ENCODE measurements around the gene MYBPC1.
"Not testable (repeated sequence)": the region's sequence is repeated elsewhere in the genome, so short reads cannot be mapped to it uniquely, and the experiment has no call there.

MYBPC1 gene

DNA sequence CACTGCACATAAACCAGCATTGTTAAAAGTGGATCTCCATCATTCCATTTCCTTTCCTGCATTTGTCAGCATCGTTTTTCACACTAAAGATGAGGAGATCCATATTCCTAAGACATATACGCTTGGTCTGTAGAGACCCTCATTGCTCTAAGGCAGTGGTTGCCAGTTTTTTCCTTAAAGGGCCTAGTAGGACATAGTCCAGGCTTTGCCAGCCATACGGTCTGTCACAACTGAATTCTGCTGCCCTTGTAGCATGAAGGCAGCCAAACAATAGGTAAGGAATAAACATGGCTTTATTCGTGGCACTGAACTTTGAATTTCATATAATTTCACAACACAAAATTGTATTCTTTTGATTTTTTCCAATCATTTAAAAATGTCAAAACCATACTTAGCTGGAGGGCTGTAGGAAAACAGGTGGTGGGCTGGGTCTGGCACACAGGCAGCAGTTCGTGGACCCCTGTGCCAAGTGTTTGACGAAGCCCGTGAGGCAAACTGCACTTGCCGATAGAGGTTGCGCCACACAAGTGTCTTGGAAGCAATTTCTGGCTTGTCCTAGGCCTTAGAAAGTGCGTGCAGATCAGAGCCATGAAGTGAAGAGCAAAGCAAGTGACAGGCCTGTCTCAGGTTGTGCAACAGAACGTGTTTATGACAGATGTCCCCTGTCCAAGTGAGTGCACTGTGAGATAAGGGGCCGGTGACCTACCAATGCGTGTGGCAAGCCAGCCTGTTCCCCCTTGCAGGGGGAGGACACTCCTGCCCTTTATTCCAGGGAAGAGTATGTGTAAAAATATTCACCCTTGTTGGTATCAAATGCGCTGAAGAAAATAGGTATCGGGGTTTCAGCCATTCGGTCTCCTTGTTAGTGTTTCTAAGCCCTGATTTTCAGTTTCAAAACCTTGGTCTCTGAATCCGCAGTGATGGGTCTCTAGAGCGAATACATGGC is 101.8 kb downstream of the MYBPC1 start:
- peak; percentile 34 for DNase-seq (ENCODE audit: low spot score)

DNA sequence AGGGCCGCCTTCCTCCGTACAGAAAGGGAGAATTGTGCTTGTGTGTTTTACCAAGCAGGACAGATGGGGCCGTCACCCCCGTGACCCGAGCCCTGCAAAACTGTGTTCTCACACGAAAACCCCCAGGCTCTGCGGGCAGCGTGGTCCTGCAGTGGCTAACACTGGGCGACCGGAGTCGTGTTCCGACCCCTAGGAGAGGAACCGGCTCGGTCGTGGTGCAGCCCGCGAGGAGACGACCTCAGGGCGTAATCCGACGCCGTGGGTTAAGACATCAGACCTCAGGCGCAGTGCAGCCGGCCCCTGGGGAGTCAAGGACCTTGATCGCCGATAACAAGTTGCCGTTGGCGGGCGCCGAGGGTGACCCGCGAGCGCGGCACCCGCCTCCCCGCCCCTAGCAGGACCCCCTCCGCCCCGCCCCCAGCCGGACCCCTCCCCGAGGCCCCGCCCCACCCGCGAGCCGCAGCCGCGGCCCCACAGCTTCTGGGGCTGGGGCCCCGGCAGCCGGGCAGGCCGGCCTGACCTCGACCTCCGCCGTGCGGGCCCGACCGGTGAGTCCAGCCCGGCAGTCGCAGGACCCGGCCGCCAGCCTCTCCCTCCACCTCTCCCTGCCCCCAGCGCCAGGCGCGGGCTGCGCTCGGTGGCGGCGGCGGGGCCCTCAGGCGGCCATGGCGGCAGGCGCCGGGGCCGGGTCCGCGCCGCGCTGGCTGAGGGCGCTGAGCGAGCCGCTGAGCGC is 102.6 kb downstream of the MYBPC1 start, which contains the start of gene CHPT1:
Gene CHPT1, plus strand, starts transcription at position 444 of the 733 bp plus-strand sequence. Its CDS starts 222 bp downstream, at position 666.
- peak; percentile 80 for DNase-seq (ENCODE audit: low spot score)

DNA sequence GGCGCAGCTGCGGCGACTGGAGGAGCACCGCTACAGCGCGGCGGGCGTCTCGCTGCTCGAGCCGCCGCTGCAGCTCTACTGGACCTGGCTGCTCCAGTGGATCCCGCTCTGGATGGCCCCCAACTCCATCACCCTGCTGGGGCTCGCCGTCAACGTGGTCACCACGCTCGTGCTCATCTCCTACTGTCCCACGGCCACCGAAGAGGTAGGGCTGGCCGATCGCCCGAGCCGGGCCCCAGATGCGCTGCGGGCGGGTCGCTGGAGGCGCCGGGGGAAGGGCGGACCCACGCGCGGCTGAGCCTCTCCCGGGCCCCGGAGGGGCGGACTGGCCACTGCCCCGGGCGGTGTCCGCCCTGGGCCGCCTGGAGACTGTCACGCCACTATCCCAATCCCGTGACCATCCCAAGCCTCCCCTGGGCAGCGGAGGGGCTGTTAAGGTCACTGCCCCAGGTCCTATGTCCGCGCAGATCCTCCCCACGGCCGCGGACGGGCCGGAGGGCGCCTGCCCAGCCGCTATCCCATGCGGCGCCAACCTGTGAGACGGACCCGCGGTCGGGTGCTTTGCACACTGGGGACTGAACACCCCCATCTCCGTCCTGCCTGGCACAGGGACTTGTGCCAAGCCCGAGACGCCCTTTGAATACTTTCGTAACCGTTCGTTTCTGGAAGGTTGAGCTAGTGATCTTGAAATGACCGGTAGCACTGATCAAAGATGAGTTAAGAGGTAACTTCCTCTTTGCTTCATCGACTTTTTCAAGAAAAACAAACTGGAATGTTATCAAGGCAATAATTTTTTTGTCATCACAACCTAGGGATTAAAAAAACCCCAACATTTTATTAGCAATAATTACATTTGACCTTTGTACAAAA is 103.4 kb downstream of the MYBPC1 start:
- DNase-seq (ENCODE audit: low spot score): peak; percentile 84

DNA sequence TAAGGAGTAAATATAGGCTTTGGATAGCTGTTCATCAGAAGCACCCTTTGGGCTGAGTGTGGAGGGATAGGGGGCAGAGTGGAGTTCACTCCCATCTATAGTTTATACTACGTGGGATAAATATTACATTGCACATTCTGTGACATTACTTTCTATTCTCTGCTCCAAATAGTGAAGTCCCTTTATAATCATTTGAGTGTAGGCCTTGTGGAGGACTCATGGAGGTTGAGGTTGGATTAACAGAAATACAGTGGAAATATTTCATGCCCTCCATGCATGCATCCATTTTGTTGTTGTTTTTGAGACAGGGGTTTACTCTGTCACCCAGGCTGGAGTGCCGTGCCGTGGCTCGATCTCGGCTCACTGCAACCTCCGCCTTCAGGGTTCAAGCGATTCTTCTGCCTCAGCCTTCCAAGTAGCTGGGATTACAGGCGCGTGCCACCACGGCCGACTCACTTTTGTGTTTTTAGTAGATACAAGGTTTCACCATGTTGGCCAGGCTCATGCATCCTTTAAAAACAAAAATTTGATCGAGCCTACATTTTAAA is 104.1 kb downstream of the MYBPC1 start:
- peak; percentile 26 for DNase-seq (ENCODE audit: low spot score)

DNA sequence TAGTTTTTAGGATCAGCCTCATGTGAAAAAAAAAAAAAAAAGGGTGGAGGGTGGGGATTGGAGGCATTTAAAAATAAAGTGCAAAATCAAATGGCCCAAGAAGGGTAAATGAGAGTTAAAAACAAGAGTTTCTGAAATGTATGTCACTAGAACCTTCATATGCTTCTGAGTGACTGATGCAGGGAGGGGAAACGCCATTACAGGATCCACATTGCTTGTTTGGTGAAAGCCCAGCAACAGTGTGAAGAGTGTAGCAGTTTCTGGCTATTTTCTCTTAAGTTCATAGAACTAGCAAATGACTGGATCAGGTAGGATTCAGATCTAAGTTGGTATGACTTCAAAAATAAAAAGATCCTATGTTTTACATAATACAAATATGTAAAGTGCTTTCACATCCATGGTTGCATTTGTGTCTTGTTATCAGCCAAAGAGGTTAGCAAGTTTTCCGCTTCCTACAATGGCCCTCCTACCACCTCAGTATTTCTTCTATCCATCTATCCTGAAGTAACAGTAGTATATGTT is 105.6 kb downstream of the MYBPC1 start:
- no peak for DNase-seq (ENCODE audit: low spot score)

DNA sequence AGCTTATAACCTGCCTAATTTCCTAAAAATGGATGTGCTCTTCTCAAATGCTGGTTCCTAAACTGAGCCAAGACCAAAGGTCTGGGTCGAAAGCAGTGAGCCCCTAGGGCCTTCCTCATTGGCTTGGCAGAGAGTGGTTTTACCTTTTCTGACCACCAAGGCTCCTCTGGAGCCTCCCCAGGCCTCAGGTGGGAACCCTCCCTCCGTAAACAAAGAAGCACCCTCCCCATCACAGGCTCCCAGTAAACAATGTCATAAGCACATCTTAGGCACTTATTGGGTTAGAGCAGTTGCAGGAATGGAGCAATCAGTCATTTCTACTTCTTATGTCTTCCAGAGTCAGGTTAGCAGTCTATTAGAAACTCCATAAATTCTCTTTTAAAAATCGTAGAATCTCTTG is 108.7 kb downstream of the MYBPC1 start:
- no peak for DNase-seq (ENCODE audit: low spot score)

DNA sequence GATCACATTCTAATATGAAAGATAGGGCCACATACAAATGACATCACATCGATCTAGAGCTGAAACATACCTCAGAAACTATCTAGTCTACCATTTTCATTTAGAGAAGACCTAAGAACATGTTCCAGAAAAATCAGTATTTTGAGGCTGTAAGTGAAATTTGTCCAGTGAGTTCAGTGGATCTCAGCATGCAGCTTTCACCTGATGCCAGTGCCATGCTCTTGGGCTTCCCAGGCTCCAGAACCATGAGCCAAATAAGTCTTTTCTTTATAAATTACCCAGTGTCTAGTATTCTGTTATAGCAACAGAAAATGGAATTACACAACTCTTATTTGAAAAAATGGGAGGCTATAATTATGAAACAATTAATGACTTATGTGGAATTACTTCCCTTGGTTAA is 111.6 kb downstream of the MYBPC1 start:
- DNase-seq (ENCODE audit: low spot score): no peak

DNA sequence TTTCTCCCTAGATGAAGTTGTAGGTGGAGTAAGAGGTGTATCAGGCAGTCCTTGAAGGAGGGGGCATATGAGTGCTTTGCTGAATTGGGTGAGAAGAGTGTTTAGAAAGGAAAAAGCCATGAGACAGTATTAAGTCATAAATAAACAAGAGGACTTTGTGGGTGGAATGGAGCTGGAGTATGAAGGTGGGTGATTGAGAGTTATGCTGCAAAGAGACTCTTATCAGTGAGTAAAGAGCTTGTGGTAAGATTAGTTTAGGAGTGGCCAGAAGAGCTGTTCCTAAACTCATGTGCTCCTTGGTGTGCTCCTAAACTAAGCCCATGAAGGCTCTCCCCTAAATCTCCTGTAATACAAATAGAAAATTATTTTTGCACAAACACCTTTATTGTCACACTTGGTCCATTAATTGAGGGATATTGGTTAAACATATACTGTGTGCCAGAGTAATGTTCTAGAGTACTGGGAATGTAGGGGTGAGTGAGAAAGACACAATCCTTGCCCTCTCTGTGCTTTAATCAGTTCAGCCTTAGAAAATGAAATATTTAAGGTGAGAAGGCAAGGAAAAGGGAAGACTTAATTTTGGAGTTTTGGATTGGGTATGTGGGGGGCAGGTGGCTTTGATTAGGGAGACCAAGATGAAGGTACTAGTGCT is 112.5 kb downstream of the MYBPC1 start:
- no peak for DNase-seq (ENCODE audit: low spot score)

DNA sequence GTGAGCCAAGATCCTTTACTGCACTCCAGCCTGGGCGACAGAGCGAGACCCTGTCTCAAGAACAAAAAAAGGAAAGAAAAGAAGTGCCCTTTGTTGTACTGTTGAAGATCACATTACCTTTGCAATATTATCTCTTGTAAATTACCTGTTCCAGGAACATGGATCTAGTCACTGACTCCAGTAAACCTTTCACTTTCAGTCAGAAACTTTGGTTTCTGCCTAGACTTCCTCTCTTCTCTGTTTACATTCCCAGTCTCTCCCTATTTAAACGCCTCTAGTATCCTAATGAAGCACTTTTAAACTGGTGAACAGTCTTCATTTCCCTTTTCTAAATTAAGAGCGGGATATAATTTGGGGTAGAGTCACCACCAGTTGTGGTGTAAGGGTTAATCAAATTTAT is 115.5 kb downstream of the MYBPC1 start:
- no peak for DNase-seq (ENCODE audit: low spot score)

DNA sequence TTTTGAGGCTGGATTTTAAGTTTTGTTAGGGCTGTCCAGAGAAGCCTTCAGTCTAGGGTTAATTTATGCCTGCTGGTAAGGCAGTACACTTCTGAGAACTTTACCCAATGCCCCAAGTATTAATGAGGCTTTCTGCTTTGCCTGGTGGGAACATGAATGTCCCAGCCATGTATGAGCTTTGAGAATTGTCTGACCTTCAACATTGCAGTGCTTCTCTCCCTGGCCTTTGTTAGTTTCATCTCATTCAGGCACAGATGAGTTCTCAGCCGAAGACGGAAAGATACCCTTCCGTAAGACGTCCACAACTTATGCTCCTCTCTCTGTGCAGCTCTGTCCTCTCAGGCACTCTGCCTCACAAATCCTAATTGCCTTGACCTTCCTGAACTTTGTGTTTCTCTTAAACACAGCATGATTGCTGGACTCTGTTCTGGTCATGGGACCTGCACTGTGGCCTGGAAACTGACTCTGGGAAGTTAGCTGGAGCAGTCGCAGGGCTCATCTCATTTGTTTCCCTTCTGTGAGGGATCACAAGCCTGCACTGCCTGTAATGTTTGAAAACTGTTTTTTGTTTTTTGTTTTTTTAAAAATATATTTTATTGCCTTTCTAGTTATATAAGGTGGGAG is 118.4 kb downstream of the MYBPC1 start:
- DNase-seq (ENCODE audit: low spot score): peak; percentile 18

DNA sequence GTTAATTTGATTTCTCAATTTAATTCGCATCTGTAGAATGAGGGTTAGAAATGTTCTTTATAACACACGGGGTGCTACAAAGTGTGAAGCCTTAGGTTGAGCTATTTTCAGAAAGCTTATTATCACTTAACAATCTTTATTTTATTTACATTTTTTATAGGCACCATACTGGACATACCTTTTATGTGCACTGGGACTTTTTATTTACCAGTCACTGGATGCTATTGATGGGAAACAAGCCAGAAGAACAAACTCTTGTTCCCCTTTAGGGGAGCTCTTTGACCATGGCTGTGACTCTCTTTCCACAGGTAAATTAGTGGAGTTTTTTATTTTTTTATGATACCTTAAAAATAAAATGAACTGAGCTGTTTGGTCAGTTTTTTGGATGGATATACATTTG is 119.2 kb downstream of the MYBPC1 start:
- no peak for DNase-seq (ENCODE audit: low spot score)

DNA sequence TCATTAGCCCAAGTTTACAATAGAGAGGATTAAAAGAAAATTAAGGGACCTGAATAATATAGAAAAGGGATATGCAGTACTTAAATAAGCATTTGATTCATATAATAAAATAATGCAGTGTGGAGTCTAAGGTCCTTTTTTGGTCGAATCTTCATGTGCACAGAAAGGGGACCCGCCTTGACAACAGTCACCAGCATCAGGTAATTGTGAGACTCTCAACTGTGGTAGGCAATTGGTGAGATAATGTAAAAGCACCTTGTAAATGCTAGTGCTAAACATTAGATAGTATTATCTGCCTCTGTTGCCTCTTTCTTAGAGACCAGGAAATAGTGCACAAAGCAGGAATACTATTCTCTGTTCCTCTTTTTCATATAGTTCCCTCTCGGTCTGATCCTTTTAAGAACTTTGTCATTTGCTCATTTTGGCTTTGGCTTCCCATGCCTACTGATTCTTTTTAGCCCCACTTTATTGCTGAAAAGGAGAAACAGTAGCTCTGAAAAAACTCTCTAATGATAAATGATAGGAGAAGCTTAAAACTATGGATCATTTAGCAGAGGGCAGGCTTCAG is 120.2 kb downstream of the MYBPC1 start:
- no peak for DNase-seq (ENCODE audit: low spot score)

DNA sequence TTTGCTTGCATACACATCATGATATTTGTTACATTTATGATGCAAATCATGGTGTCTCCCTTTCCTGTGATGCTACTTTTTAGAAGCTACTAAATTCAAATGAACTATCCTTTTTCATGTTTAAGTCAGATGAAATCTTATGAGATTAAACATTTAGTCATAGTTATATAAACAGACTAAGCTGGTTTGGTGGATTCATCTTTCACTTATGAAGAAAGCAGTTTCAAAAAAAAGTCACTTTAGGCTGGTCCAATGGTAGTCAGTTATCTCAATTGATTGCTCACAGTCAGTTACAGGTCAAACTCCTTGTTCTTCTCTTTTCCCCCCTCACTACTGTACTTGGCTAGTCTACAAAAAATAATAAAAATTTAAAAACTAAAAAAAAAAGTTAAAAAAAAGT is 124.8 kb downstream of the MYBPC1 start:
- no peak for DNase-seq (ENCODE audit: low spot score)

DNA sequence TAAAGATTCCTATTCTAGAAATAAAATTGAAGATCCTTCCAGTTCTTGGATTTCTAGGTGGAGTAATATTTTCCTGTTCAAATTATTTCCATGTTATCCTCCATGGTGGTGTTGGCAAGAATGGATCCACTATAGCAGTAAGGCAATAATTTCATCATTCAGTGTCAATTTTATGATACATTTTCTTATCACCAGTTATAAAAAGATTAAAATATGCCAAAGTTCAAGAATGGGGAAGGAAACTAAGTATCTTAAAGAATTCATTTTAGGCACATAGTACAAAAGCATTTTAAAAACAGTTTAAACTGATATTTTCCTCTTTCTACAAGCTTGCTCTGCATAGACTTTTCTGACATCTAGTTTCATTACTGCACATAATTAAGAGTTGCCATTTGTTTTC is 125.3 kb downstream of the MYBPC1 start:
- no peak for DNase-seq (ENCODE audit: low spot score)

DNA sequence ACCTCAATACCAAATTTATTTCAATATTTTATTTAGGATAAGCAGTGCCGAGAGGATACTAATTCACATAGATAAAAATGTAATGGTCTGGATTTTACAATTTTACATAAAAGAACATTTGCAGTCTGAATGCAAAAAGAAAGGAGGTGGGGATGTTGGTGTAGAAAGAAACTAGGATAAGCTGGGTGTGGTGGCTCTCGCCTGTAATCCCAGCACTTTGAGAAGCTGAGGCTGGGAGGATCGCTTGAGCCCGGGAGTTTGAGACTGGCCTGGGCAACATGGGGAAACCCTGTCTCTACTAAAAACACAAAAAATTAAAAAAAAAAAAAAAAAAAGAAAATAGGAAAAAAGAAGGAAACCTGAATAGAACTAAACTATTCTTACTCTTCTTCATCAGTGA is 127.6 kb downstream of the MYBPC1 start:
- no peak for DNase-seq (ENCODE audit: low spot score)

DNA sequence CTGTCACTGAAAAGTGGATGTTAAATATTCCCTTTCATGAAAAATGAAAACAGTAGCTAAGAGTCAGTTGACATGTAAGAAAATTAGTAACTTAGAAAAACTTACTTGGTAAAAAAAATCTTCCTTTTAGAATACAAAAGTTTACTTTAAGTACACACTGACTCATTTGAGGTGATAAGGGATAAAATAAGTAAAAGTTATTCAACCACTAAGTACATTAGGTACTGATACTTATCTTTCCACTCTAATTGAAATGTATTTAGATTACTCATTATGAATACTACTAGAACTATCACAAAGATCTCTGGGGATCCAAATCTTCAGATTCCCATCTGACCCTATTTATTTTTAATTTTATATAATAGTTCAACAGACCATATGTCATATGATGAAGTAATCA is 132.3 kb downstream of the MYBPC1 start:
- no peak for DNase-seq (ENCODE audit: low spot score)

DNA sequence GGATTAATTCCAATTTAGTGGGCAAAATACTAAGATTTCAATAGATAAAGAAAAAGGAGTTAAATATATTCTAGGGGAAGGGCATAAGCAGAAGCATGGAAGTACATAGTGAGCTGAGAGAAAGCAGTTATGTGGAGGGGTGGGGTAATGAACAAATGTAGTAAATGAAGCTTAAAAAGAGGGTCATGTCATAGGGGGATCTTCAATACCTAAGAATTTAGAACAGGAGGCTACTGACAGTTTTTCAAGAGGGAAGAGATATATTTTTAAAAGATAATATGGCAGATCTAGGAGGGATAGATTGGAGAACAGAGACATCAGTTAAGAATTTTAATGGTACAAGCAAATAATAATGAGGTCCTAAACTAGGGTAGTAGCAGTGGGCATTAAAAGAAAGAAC is 135.1 kb downstream of the MYBPC1 start:
- DNase-seq (ENCODE audit: low spot score): no peak

DNA sequence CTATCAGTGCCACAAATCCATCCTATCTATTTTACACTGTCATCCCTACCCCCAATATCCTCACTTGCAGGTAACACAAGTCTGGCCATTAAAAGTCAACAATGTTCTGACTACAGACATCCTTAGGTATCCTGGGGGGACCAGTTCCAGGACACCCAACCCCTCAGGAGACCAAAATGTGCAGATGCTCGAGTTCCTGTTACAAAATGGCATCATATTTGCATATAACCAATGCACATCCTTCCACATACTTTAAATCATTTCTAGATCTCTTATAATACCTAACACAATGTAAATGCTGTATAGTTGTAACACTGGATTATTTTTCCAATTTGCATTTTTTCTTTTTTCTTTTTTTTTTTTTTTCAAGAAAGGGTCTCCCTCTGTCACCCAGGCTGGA is 137.5 kb downstream of the MYBPC1 start:
- DNase-seq (ENCODE audit: low spot score): no peak

DNA sequence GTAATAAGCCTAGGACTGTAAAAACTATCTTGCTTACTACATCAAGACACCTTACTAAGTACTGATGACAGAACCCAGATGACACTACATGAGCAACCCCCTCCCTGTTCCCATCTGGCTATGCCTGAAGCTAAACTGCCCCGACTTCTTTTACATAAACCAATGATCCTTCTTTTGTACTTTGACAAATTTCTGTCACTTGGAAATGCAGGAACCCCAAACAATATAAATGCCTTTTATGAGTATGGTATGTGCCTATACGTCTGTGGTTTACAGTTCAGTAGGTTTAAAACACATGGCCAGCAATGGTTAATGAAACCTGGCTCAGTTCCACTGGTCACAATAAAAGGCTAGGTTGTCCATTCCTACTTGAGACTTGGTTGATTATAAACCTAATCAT is 138.4 kb downstream of the MYBPC1 start:
- no peak for DNase-seq (ENCODE audit: low spot score)

DNA sequence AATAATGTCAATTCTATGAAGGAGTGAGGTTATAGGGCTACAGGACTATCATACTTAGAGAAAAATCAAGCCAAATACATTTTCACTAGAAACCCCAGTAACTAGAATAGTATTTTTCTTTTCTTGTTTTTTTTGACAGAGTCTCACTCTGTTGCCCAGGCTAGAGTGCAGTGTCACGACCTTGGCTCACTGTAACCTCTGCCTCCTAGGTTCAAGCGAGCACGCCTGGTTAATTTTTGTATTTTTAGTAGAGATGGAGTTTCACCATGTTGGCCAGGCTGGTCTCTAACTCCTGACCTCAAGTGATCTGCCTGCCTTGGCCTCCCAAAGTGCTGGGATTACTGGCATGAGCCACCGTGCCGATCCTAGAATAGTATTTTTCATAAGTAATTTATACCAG is 139.7 kb downstream of the MYBPC1 start:
- DNase-seq (ENCODE audit: low spot score): not testable (repeated sequence)

Data from AG20443 (cell line).